ENCODE results near the gene CYP26B1.

GRCh38 chr2:72096181-72096580 is 51.5 kb downstream of the CYP26B1 start:
- TF ChIP-seq GATA2 (IDR thresholded peaks at IDR 0.05; ENCODE audit: low read depth, low read length): no peak
- TF ChIP-seq GATA3 (IDR thresholded peaks at IDR 0.05; ENCODE audit: low read depth, low read length): no peak
